SK-N-SH (cell line): Measurements from ENCODE around the gene ZNF578. TPM values are rescaled to one million over a fixed set of nuclear protein-coding genes. Genes with fewer than 3 reads are reported as not detected.

Experiments used
- CTCF ChIA-PET: fragments of 300-600, 350-600 bp; formaldehyde crosslinking; extraction: SDS; loops from one replicate; lab custom pipeline; 2021; lab: Yijun Ruan, JAX
- POLR2A ChIA-PET: fragments of 350-600 bp; sonication (Branson Sonifier 250); formaldehyde crosslinking; extraction: SDS; loops from one replicate; lab custom pipeline; 2020; ENCODE audit warnings: antibody characterized with exemption, inconsistent platforms; lab: Yijun Ruan, JAX
- DNase-seq: peaks from one replicate; pipeline ENCODE4 v3.0.0; 2012
- H2AFZ ChIP-seq: fragments of 200-600 bp; sonication (generic); 2 replicates; pipeline ENCODE4 v1.8.1; 2016; ENCODE audit warnings: antibody characterized with exemption, mild to moderate bottlenecking, low read depth
- H3F3A ChIP-seq: fragments of 200-600 bp; sonication (generic); replicated peaks from 2 replicates; pipeline ENCODE3; 2016; ENCODE audit warnings: antibody characterized with exemption, mild to moderate bottlenecking; ENCODE audit not compliant: insufficient read depth
- H3K27ac ChIP-seq, 2 experiments: fragments of 200-500 bp in 1 of 2; fragments of 200-600 bp in 1 of 2; sonication (Bioruptor generic) in 1 of 2; sonication (generic), shearing (Covaris generic) in 1 of 2; 2 replicates each; pipeline versions ENCODE4 v1.5.1 to v1.6.1; 2014 to 2016; ENCODE audit warnings: low read depth in 2 of 2, inconsistent platforms in 1 of 2, low read length in 1 of 2, mild to moderate bottlenecking in 1 of 2, mixed read lengths in 1 of 2
- H3K27me3 ChIP-seq: fragments of 200-600 bp; sonication (generic), shearing (Covaris generic); 2 replicates; pipeline ENCODE4 v1.6.1; 2016; ENCODE audit warnings: mixed run types; ENCODE audit not compliant: insufficient read depth
- H3K36me3 ChIP-seq, 2 experiments: fragments of 200-500 bp in 1 of 2; fragments of 200-600 bp in 1 of 2; sonication (Bioruptor generic) in 1 of 2; sonication (generic) in 1 of 2; replicated peaks in 1 of 2; 2 replicates each; pipeline versions ENCODE3 to v1.5.1; 2014 to 2016; ENCODE audit warnings: low read length in 1 of 2, mild to moderate bottlenecking in 1 of 2; ENCODE audit not compliant: insufficient read depth in 2 of 2, control insufficient read depth in 1 of 2
- H3K4me1 ChIP-seq, 2 experiments: fragments of 200-500 bp in 1 of 2; fragments of 200-600 bp in 1 of 2; sonication (Bioruptor generic) in 1 of 2; sonication (generic), shearing (Covaris generic) in 1 of 2; 2 replicates each; pipeline versions ENCODE4 v1.5.1 to v1.6.1; 2014 to 2016; ENCODE audit warnings: low read depth in 1 of 2, low read length in 1 of 2, mixed run types in 1 of 2; ENCODE audit not compliant: insufficient read depth in 2 of 2, control insufficient read depth in 1 of 2
- H3K4me2 ChIP-seq: fragments of 200-600 bp; sonication (generic), shearing (Covaris generic); 2 replicates; pipeline ENCODE4 v1.6.1; 2017; ENCODE audit warnings: mixed run types
- H3K4me3 ChIP-seq, 2 experiments: fragments of 200-500 bp in 1 of 2; fragments of 200-600 bp in 1 of 2; sonication (Bioruptor generic) in 1 of 2; sonication (generic), shearing (Covaris generic) in 1 of 2; 2 replicates each; pipeline versions ENCODE4 v1.5.1 to v1.8.1; 2014 to 2016; ENCODE audit warnings: low read depth in 2 of 2, inconsistent platforms in 1 of 2, low read length in 1 of 2, mild to moderate bottlenecking in 1 of 2, mixed read lengths in 1 of 2, moderate library complexity in 1 of 2
- H3K79me2 ChIP-seq: fragments of 200-600 bp; sonication (generic); 2 replicates; pipeline ENCODE4 v1.8.1; 2017; ENCODE audit warnings: mild to moderate bottlenecking; ENCODE audit not compliant: insufficient read depth
- H3K9ac ChIP-seq: fragments of 200-600 bp; sonication (generic); 2 replicates; pipeline ENCODE4 v1.6.1; 2017; ENCODE audit warnings: mixed run types
- H3K9me2 ChIP-seq: fragments of 200-600 bp; sonication (generic); 2 replicates; pipeline ENCODE4 v1.6.1; 2017; ENCODE audit warnings: mixed run types
- H3K9me3 ChIP-seq: fragments of 200-600 bp; sonication (generic); 2 replicates; pipeline ENCODE4 v1.6.1; 2017; ENCODE audit warnings: mixed run types, mild to moderate bottlenecking, moderate library complexity
- H4K20me1 ChIP-seq: fragments of 200-600 bp; sonication (generic); 2 replicates; pipeline ENCODE4 v1.6.1; 2017; ENCODE audit warnings: mild to moderate bottlenecking, mixed run types; ENCODE audit not compliant: insufficient read depth
- CHD2 ChIP-seq: fragments of 150-350 bp; IDR thresholded peaks from 2 replicates; pipeline ENCODE4 v1.6.1; 2018; ENCODE audit warnings: low read length; ENCODE audit not compliant: partially characterized antibody
- CTCF ChIP-seq: fragments of 200-600 bp; sonication (generic); IDR thresholded peaks from 2 replicates; pipeline ENCODE4 v1.6.1; 2017; ENCODE audit warnings: antibody characterized with exemption, mild to moderate bottlenecking, moderate library complexity
- ELF1 ChIP-seq: IDR thresholded peaks from 2 replicates; pipeline ENCODE4 v1.4.0; 2012
- FOSL2 ChIP-seq: IDR thresholded peaks from 2 replicates; pipeline ENCODE4 v1.4.0; 2012; ENCODE audit warnings: low read depth, mild to moderate bottlenecking, moderate library complexity, borderline replicate concordance
- FOXJ3 ChIP-seq: sonication (generic); formaldehyde crosslinking; IDR thresholded peaks from 2 replicates; pipeline ENCODE4 v1.5.1; 2020; ENCODE audit warnings: mild to moderate bottlenecking, missing genetic modification reagents
- GABPA ChIP-seq: IDR thresholded peaks from 2 replicates; pipeline ENCODE4 v1.4.0; 2012; ENCODE audit warnings: low read depth, mild to moderate bottlenecking
- IRF3 ChIP-seq: fragments of 150-350 bp; IDR thresholded peaks from 2 replicates; pipeline ENCODE4 v1.6.1; 2016; ENCODE audit warnings: mild to moderate bottlenecking, low read depth, low read length
- JUND ChIP-seq: IDR thresholded peaks from 2 replicates; pipeline ENCODE4 v1.4.0; 2012
- MEF2A ChIP-seq: IDR thresholded peaks from 2 replicates; pipeline ENCODE4 v1.4.0; 2012; ENCODE audit warnings: low read depth, borderline replicate concordance
- PBX3 ChIP-seq: IDR thresholded peaks from 2 replicates; pipeline ENCODE4; 2012
- RAD21 ChIP-seq: IDR thresholded peaks from 2 replicates; pipeline ENCODE4 v1.6.1; 2012; ENCODE audit warnings: mild to moderate bottlenecking, low read length
- RFX5 ChIP-seq: IDR thresholded peaks from 2 replicates; pipeline ENCODE4 v1.6.1; 2012; ENCODE audit warnings: mild to moderate bottlenecking, improper control_type of control experiment, low read length
- RXRA ChIP-seq: IDR thresholded peaks from 2 replicates; pipeline ENCODE4 v1.4.0; 2012; ENCODE audit warnings: low read depth, mild to moderate bottlenecking, borderline replicate concordance
- SIN3A ChIP-seq: IDR thresholded peaks from 2 replicates; pipeline ENCODE4 v1.6.1; 2012; ENCODE audit warnings: low read depth, mild to moderate bottlenecking, low read length, moderate library complexity, borderline replicate concordance
- SMC3 ChIP-seq: IDR thresholded peaks from 2 replicates; pipeline ENCODE4 v1.6.1; 2012; ENCODE audit warnings: low read depth, low read length, improper control_type of control experiment
- TAF1 ChIP-seq: IDR thresholded peaks from 2 replicates; pipeline ENCODE4 v1.6.1; 2012; ENCODE audit warnings: low read depth, mild to moderate bottlenecking, low read length, moderate library complexity, borderline replicate concordance
- TCF12 ChIP-seq: IDR thresholded peaks from 2 replicates; pipeline ENCODE4 v1.4.0; 2012
- YY1 ChIP-seq: IDR thresholded peaks from 2 replicates; pipeline ENCODE4 v1.4.0; 2012; ENCODE audit warnings: low read depth, mild to moderate bottlenecking
- ZBTB33 ChIP-seq: IDR thresholded peaks from 2 replicates; pipeline ENCODE4 v1.4.0; 2012; ENCODE audit warnings: low read depth, borderline replicate concordance
- WGBS: methylation state at CpG from one replicate; pipeline ENCODE4 v1.1.6; 2017; ENCODE audit warnings: low lambda C conversion rate; 5-methylcytosine and 5-hydroxymethylcytosine counted together
- polyA plus RNA-seq, 3 experiments: library from polyadenylated mRNA; depleted of rRNA; stranded (reverse); fragments of >200 nt; gene quantifications; 2 replicates each; pipeline ENCODE4 v1.2.3, GENCODE V29; 2012

The ZNF578 gene
- polyA plus RNA-seq, 1 of the 3 experiments (the other 2 are of a cell fraction): 2.5 TPM

GRCh38 chr19:52492201-52492993 lies 39.0 kb downstream of the ZNF578 start:
- TF ChIP-seq CHD2: no peak
- no peak for TF ChIP-seq ELF1
- no peak for TF ChIP-seq YY1
- TF ChIP-seq FOXJ3 (CRISPR knock-in tag): no peak
- TF ChIP-seq RXRA: no peak
- no peak for TF ChIP-seq TCF12
- no peak for TF ChIP-seq SIN3A
- no peak for TF ChIP-seq RAD21
- TF ChIP-seq ZBTB33: no peak
- no peak for TF ChIP-seq IRF3
- TF ChIP-seq JUND: no peak
- no peak for TF ChIP-seq CTCF
- TF ChIP-seq FOSL2: no peak
- no peak for TF ChIP-seq GABPA
- TF ChIP-seq SMC3: no peak
- TF ChIP-seq MEF2A: no peak
- no peak for TF ChIP-seq RFX5
- TF ChIP-seq PBX3: no peak
- no peak for TF ChIP-seq TAF1
- WGBS: 88% methylated on average over 37 of the region's 37 CpGs
- H3K79me2 ChIP-seq: no peaks in the 10 kb centered on the region
- H3K36me3 ChIP-seq: no peaks in the 10 kb centered on the region
- no peaks in the 10 kb centered on the region for H3K9me2 ChIP-seq
- peak; percentile 7 for DNase-seq
- no peaks in the 10 kb centered on the region for H3K9me3 ChIP-seq
- no peak overlapping the region for H3K4me2 ChIP-seq
- H3K4me1 ChIP-seq: no peaks in the 10 kb centered on the region
- H3K27ac ChIP-seq: no peak overlapping the region
- H3K27me3 ChIP-seq: no peaks in the 10 kb centered on the region
- no peaks in the 10 kb centered on the region for H4K20me1 ChIP-seq
- ChIA-PET CTCF (interaction anchor here (0.7 kb wide), 1 partner anchor 58 kb away, joined by 4 read pairs; no protein-coding TSS in a partner anchor), POLR2A (no interaction called here)
- H3K4me3 ChIP-seq: no peak overlapping the region; a peak in 1 of 4 replicates
- H3F3A ChIP-seq: no peaks in the 10 kb centered on the region
- no peak overlapping the region for H2AFZ ChIP-seq
- H3K9ac ChIP-seq: no peak overlapping the region
